SK-N-SH (cell line): Measurements from ENCODE around the gene DCST1. TPM values are rescaled to one million over a fixed set of nuclear protein-coding genes. Genes with fewer than 3 reads are reported as not detected.

Source experiments
- CTCF ChIA-PET: fragments of 300-600, 350-600 bp; formaldehyde crosslinking; extraction: SDS; loops from one replicate; lab custom pipeline; 2021; lab: Yijun Ruan, JAX
- POLR2A ChIA-PET: fragments of 350-600 bp; sonication (Branson Sonifier 250); formaldehyde crosslinking; extraction: SDS; loops from one replicate; lab custom pipeline; 2020; ENCODE audit warnings: antibody characterized with exemption, inconsistent platforms; lab: Yijun Ruan, JAX
- DNase-seq: peaks from one replicate; pipeline ENCODE4 v3.0.0; 2012
- H2AFZ ChIP-seq: fragments of 200-600 bp; sonication (generic); 2 replicates; pipeline ENCODE4 v1.8.1; 2016; ENCODE audit warnings: antibody characterized with exemption, mild to moderate bottlenecking, low read depth
- H3F3A ChIP-seq: fragments of 200-600 bp; sonication (generic); replicated peaks from 2 replicates; pipeline ENCODE3; 2016; ENCODE audit warnings: antibody characterized with exemption, mild to moderate bottlenecking; ENCODE audit not compliant: insufficient read depth
- H3K27ac ChIP-seq, 2 experiments: fragments of 200-500 bp in 1 of 2; fragments of 200-600 bp in 1 of 2; sonication (Bioruptor generic) in 1 of 2; sonication (generic), shearing (Covaris generic) in 1 of 2; 2 replicates each; pipeline versions ENCODE4 v1.5.1 to v1.6.1; 2014 to 2016; ENCODE audit warnings: low read depth in 2 of 2, inconsistent platforms in 1 of 2, low read length in 1 of 2, mild to moderate bottlenecking in 1 of 2, mixed read lengths in 1 of 2
- H3K27me3 ChIP-seq: fragments of 200-600 bp; sonication (generic), shearing (Covaris generic); 2 replicates; pipeline ENCODE4 v1.6.1; 2016; ENCODE audit warnings: mixed run types; ENCODE audit not compliant: insufficient read depth
- H3K36me3 ChIP-seq, 2 experiments: fragments of 200-500 bp in 1 of 2; fragments of 200-600 bp in 1 of 2; sonication (Bioruptor generic) in 1 of 2; sonication (generic) in 1 of 2; replicated peaks in 1 of 2; 2 replicates each; pipeline versions ENCODE3 to v1.5.1; 2014 to 2016; ENCODE audit warnings: low read length in 1 of 2, mild to moderate bottlenecking in 1 of 2; ENCODE audit not compliant: insufficient read depth in 2 of 2, control insufficient read depth in 1 of 2
- H3K4me1 ChIP-seq, 2 experiments: fragments of 200-500 bp in 1 of 2; fragments of 200-600 bp in 1 of 2; sonication (Bioruptor generic) in 1 of 2; sonication (generic), shearing (Covaris generic) in 1 of 2; 2 replicates each; pipeline versions ENCODE4 v1.5.1 to v1.6.1; 2014 to 2016; ENCODE audit warnings: low read depth in 1 of 2, low read length in 1 of 2, mixed run types in 1 of 2; ENCODE audit not compliant: insufficient read depth in 2 of 2, control insufficient read depth in 1 of 2
- H3K4me2 ChIP-seq: fragments of 200-600 bp; sonication (generic), shearing (Covaris generic); 2 replicates; pipeline ENCODE4 v1.6.1; 2017; ENCODE audit warnings: mixed run types
- H3K4me3 ChIP-seq, 2 experiments: fragments of 200-500 bp in 1 of 2; fragments of 200-600 bp in 1 of 2; sonication (Bioruptor generic) in 1 of 2; sonication (generic), shearing (Covaris generic) in 1 of 2; 2 replicates each; pipeline versions ENCODE4 v1.5.1 to v1.8.1; 2014 to 2016; ENCODE audit warnings: low read depth in 2 of 2, inconsistent platforms in 1 of 2, low read length in 1 of 2, mild to moderate bottlenecking in 1 of 2, mixed read lengths in 1 of 2, moderate library complexity in 1 of 2
- H3K79me2 ChIP-seq: fragments of 200-600 bp; sonication (generic); 2 replicates; pipeline ENCODE4 v1.8.1; 2017; ENCODE audit warnings: mild to moderate bottlenecking; ENCODE audit not compliant: insufficient read depth
- H3K9ac ChIP-seq: fragments of 200-600 bp; sonication (generic); 2 replicates; pipeline ENCODE4 v1.6.1; 2017; ENCODE audit warnings: mixed run types
- H3K9me2 ChIP-seq: fragments of 200-600 bp; sonication (generic); 2 replicates; pipeline ENCODE4 v1.6.1; 2017; ENCODE audit warnings: mixed run types
- H3K9me3 ChIP-seq: fragments of 200-600 bp; sonication (generic); 2 replicates; pipeline ENCODE4 v1.6.1; 2017; ENCODE audit warnings: mixed run types, mild to moderate bottlenecking, moderate library complexity
- H4K20me1 ChIP-seq: fragments of 200-600 bp; sonication (generic); 2 replicates; pipeline ENCODE4 v1.6.1; 2017; ENCODE audit warnings: mild to moderate bottlenecking, mixed run types; ENCODE audit not compliant: insufficient read depth
- CHD2 ChIP-seq: fragments of 150-350 bp; IDR thresholded peaks from 2 replicates; pipeline ENCODE4 v1.6.1; 2018; ENCODE audit warnings: low read length; ENCODE audit not compliant: partially characterized antibody
- ELF1 ChIP-seq: IDR thresholded peaks from 2 replicates; pipeline ENCODE4 v1.4.0; 2012
- FOSL2 ChIP-seq: IDR thresholded peaks from 2 replicates; pipeline ENCODE4 v1.4.0; 2012; ENCODE audit warnings: low read depth, mild to moderate bottlenecking, moderate library complexity, borderline replicate concordance
- FOXJ3 ChIP-seq: sonication (generic); formaldehyde crosslinking; IDR thresholded peaks from 2 replicates; pipeline ENCODE4 v1.5.1; 2020; ENCODE audit warnings: mild to moderate bottlenecking, missing genetic modification reagents
- FOXM1 ChIP-seq: IDR thresholded peaks from 2 replicates; pipeline ENCODE4 v1.4.0; 2012; ENCODE audit warnings: low read depth, mild to moderate bottlenecking
- JUND ChIP-seq: IDR thresholded peaks from 2 replicates; pipeline ENCODE4 v1.4.0; 2012
- NRF1 ChIP-seq: IDR thresholded peaks from 2 replicates; pipeline ENCODE4 v1.6.1; 2012; ENCODE audit warnings: low read depth, mild to moderate bottlenecking, low read length
- POLR2AphosphoS5 ChIP-seq: IDR thresholded peaks from 2 replicates; pipeline ENCODE4 v1.6.1; 2012; ENCODE audit warnings: low read depth, low read length
- RAD21 ChIP-seq: IDR thresholded peaks from 2 replicates; pipeline ENCODE4 v1.6.1; 2012; ENCODE audit warnings: mild to moderate bottlenecking, low read length
- RCOR1 ChIP-seq: fragments of 150-350 bp; IDR thresholded peaks from 2 replicates; pipeline ENCODE4 v1.6.1; 2017; ENCODE audit warnings: antibody characterized with exemption, low read length
- RFX5 ChIP-seq: IDR thresholded peaks from 2 replicates; pipeline ENCODE4 v1.6.1; 2012; ENCODE audit warnings: mild to moderate bottlenecking, improper control_type of control experiment, low read length
- RXRA ChIP-seq: IDR thresholded peaks from 2 replicates; pipeline ENCODE4 v1.4.0; 2012; ENCODE audit warnings: low read depth, mild to moderate bottlenecking, borderline replicate concordance
- SIN3A ChIP-seq: IDR thresholded peaks from 2 replicates; pipeline ENCODE4 v1.6.1; 2012; ENCODE audit warnings: low read depth, mild to moderate bottlenecking, low read length, moderate library complexity, borderline replicate concordance
- SMC3 ChIP-seq: IDR thresholded peaks from 2 replicates; pipeline ENCODE4 v1.6.1; 2012; ENCODE audit warnings: low read depth, low read length, improper control_type of control experiment
- TEAD4 ChIP-seq: IDR thresholded peaks from 2 replicates; pipeline ENCODE4 v1.4.0; 2012; ENCODE audit warnings: mild to moderate bottlenecking, borderline replicate concordance; ENCODE audit not compliant: insufficient read depth
- USF1 ChIP-seq: IDR thresholded peaks from 2 replicates; pipeline ENCODE4 v1.4.0; 2012; ENCODE audit warnings: low read depth, borderline replicate concordance
- YY1 ChIP-seq: IDR thresholded peaks from 2 replicates; pipeline ENCODE4 v1.4.0; 2012; ENCODE audit warnings: low read depth, mild to moderate bottlenecking
- ZBTB33 ChIP-seq: IDR thresholded peaks from 2 replicates; pipeline ENCODE4 v1.4.0; 2012; ENCODE audit warnings: low read depth, borderline replicate concordance
- WGBS: methylation state at CpG from one replicate; pipeline ENCODE4 v1.1.6; 2017; ENCODE audit warnings: low lambda C conversion rate; 5-methylcytosine and 5-hydroxymethylcytosine counted together
- polyA plus RNA-seq, 3 experiments: library from polyadenylated mRNA; depleted of rRNA; stranded (reverse); fragments of >200 nt; gene quantifications; 2 replicates each; pipeline ENCODE4 v1.2.3, GENCODE V29; 2012
- TF ChIP-seq, protein P1 (sequence below): fragments of 150-350 bp; IDR thresholded peaks from 2 replicates; pipeline ENCODE4 v1.6.1; 2017; ENCODE audit warnings: antibody characterized with exemption, low read length, low read depth, borderline replicate concordance
- TF ChIP-seq, protein P2 (sequence below): fragments of 200-600 bp; sonication (generic); IDR thresholded peaks from 2 replicates; pipeline ENCODE4 v1.6.1; 2017; ENCODE audit warnings: antibody characterized with exemption, mild to moderate bottlenecking, moderate library complexity

The DCST1 gene
- polyA plus RNA-seq, 1 of the 3 experiments (the other 2 are of a cell fraction) = not detected

DNA sequence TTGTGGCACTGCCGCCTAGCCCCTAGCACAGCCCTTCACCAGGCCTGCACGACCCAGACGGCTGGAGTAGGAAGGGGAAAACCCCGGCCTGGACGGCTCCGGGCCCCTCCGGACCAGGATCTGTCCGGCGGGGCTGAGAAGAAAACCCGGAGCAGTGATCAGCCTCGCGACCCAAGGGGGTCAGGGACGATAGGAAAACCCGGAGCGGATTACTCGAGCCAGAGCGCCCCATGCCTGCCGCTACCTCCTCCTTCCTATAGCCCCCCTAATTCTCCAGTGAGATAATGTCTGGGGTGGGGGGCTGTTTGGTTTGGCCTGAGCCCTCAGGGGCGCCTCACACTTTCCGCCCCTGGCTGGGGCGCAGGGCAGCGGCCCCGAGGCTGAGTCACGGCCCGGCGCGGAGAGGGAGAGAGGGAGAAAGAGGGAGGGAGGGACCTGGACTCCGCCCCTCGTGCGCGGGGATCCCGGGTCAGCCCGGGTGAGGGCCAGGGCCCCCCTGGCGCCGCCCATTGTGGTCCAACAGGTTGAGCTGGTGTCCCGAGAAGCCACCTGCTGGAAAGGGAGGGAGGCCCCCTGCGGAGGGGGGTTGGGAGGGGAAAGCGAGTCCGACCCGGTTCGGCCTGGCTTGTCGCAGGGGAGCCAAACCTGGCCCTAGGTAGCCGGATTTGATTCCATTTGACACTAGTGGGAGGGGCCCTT is 32.7 kb upstream of the DCST1 start (continued):
- TF ChIP-seq ZBTB33 = peak; percentile 31; the same call in 1 of the 2 replicates
- 0 out of 2 replicates have a peak, but pooled peaks have one; percentile 31 for TF ChIP-seq NRF1
- peak; percentile 59; the same call in 1 of the 2 replicates for TF ChIP-seq FOXM1
- peak; percentile 58; the same call in 1 of the 2 replicates for TF ChIP-seq ELF1
- TF ChIP-seq POLR2AphosphoS5 = peak; percentile 74
- TF ChIP-seq SIN3A = peak; percentile 68; the same call in 1 of the 2 replicates
- 0 out of 2 replicates have a peak, but pooled peaks have one; percentile 2 for TF ChIP-seq SMC3
- peak; percentile 68; the same call in 1 of the 2 replicates for TF ChIP-seq RFX5
- TF ChIP-seq RAD21 = no peak
- TF ChIP-seq, protein P1, sequence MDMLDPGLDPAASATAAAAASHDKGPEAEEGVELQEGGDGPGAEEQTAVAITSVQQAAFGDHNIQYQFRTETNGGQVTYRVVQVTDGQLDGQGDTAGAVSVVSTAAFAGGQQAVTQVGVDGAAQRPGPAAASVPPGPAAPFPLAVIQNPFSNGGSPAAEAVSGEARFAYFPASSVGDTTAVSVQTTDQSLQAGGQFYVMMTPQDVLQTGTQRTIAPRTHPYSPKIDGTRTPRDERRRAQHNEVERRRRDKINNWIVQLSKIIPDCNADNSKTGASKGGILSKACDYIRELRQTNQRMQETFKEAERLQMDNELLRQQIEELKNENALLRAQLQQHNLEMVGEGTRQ = no peak
- peak; percentile 81 for TF ChIP-seq FOSL2

DNA sequence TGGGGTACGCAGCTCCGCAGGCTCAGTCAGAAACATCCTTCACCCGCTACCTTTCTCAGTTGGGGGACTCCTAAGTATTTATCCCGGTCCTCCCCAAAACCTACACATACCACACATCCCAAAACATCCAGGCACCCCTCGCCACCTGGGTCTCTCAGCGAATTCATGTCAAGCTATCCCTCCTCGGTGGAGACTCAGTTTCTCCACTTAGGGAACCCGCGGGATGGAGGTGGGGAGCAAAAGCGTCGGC is 32.3 kb upstream of the DCST1 start:
- ChIA-PET CTCF (interaction anchor here (0.8 to 14.0 kb wide), 14 partner anchors 14 to 171 kb away, joined by 3 to 640 read pairs (median 4); partner anchors contain the start of genes ADAM15, CKS1B, DCST1 and DCST2), POLR2A (interaction anchor here (0.9 to 1.2 kb wide), 3 partner anchors 17 to 40 kb away, joined by 3 to 8 read pairs (median 5); partner anchors contain the start of genes PYGO2 and SHC1)
- DNase-seq = no peak
- Histone ChIP-seq H2AFZ (no peak overlapping the region; the same call in 1 of the 2 replicates), H4K20me1 (no peaks in the 10 kb centered on the region), H3K4me1 (peaks cover 19 to 33% of the 10 kb centered on the region in 2 experiments), H3K27me3 (no peaks in the 10 kb centered on the region), H3K4me3 (peak overlapping the region; percentile 57 to 71), H3K27ac (peak overlapping the region; percentile 92 to 94), H3K9me2 (no peaks in the 10 kb centered on the region), H3K9ac (peak overlapping the region; percentile 76), H3K4me2 (peak overlapping the region; percentile 96), H3K36me3 (peaks cover 0 to 5% of the 10 kb centered on the region in 2 experiments), H3K9me3 (no peaks in the 10 kb centered on the region), H3K79me2 (peaks cover 32% of the 10 kb centered on the region), H3F3A (peaks cover 27% of the 10 kb centered on the region)
- TF ChIP-seq YY1 (no peak), FOXJ3 (CRISPR knock-in tag) (no peak), USF1 (no peak), RCOR1 (no peak), TEAD4 (no peak), RXRA (no peak), JUND (no peak), CHD2 (no peak), RFX5 (no peak), ELF1 (no peak), SMC3 (no peak)
- TF ChIP-seq, protein P2, sequence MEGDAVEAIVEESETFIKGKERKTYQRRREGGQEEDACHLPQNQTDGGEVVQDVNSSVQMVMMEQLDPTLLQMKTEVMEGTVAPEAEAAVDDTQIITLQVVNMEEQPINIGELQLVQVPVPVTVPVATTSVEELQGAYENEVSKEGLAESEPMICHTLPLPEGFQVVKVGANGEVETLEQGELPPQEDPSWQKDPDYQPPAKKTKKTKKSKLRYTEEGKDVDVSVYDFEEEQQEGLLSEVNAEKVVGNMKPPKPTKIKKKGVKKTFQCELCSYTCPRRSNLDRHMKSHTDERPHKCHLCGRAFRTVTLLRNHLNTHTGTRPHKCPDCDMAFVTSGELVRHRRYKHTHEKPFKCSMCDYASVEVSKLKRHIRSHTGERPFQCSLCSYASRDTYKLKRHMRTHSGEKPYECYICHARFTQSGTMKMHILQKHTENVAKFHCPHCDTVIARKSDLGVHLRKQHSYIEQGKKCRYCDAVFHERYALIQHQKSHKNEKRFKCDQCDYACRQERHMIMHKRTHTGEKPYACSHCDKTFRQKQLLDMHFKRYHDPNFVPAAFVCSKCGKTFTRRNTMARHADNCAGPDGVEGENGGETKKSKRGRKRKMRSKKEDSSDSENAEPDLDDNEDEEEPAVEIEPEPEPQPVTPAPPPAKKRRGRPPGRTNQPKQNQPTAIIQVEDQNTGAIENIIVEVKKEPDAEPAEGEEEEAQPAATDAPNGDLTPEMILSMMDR = no peak
- 0% methylated on average over 8 of the region's 11 CpGs for WGBS
